SH-SY5Y (cell line): ENCODE results near the gene KRTAP21-2.

ENCODE experiments used
- GATA2 ChIP-seq: IDR thresholded peaks from 2 replicates; pipeline ENCODE4 v1.6.1; 2011; ENCODE audit warnings: mild to moderate bottlenecking, low read depth, low read length
- GATA3 ChIP-seq: IDR thresholded peaks from 2 replicates; pipeline ENCODE4 v1.6.1; 2011; ENCODE audit warnings: low read depth, mild to moderate bottlenecking, low read length, moderate library complexity

GRCh38 chr21:30713766-30714165, 33.3 kb downstream of the KRTAP21-2 start:
- no peak for TF ChIP-seq GATA2
- TF ChIP-seq GATA3 = no peak
